Upper lobe of left lung (tissue), 6 donors: ENCODE measurements around the gene LIX1. TPM values are rescaled to one million over a fixed set of nuclear protein-coding genes. Genes with fewer than 3 reads are reported as not detected.
"Not testable (repeated sequence)": the region's sequence is repeated elsewhere in the genome, so short reads cannot be mapped to it uniquely, and the experiment has no call there.

Experiments used
- ATAC-seq, 2 donors: fragments of 200-7000 bp; cut with Tn5 transposase; one replicate each; pipeline ENCODE4 v1.9.1; 2022; ENCODE audit warnings: mild to moderate bottlenecking in 2 of 2, moderate library complexity in 2 of 2; ENCODE audit not compliant: low FRiP score in 2 of 2
- DNase-seq, 2 donors: peaks; one replicate each; pipeline ENCODE4 v3.0.0-alpha.2; 2019 to 2020
- H3K27ac ChIP-seq, 4 donors: fragments of 200-600 bp; sonication (generic); one replicate each; pipeline ENCODE4 v1.5.1; 2016 to 2019
- H3K27me3 ChIP-seq, 4 donors: fragments of 200-600 bp; sonication (generic); one replicate each; pipeline ENCODE4 v1.5.1; 2017 to 2019
- H3K36me3 ChIP-seq, 4 donors: fragments of 200-600 bp; sonication (generic); one replicate each; pipeline ENCODE4 v1.5.1; 2016 to 2019
- H3K4me1 ChIP-seq, 4 donors: fragments of 200-600 bp; sonication (generic); one replicate each; pipeline ENCODE4 v1.5.1; 2018 to 2019
- H3K4me3 ChIP-seq, 4 donors: fragments of 200-600 bp; sonication (generic); one replicate each; pipeline ENCODE4 v1.5.1; 2017 to 2019; ENCODE audit warnings: mild to moderate bottlenecking in 2 of 4, moderate library complexity in 1 of 4
- H3K9me3 ChIP-seq, 4 donors: fragments of 200-600 bp; sonication (generic); one replicate each; pipeline ENCODE4 v1.5.1; 2018 to 2019
- EP300 ChIP-seq, 4 donors: sonication (generic); formaldehyde crosslinking; IDR thresholded peaks; one replicate each; pipeline ENCODE4 v1.5.1; 2017; ENCODE audit warnings: antibody characterized with exemption in 4 of 4, control low read depth in 2 of 4
- POLR2A ChIP-seq, 4 donors: fragments of 450-650 bp; IDR thresholded peaks; one replicate each; pipeline ENCODE4 v1.5.1; 2016 to 2017; ENCODE audit warnings: antibody characterized with exemption in 4 of 4, mild to moderate bottlenecking in 2 of 4
- POLR2AphosphoS5 ChIP-seq, 2 donors: sonication (generic); formaldehyde crosslinking; IDR thresholded peaks; one replicate each; pipeline ENCODE4 v1.5.1; 2017; ENCODE audit warnings: antibody characterized with exemption in 2 of 2
- WGBS, 2 donors: methylation state at CpG; one replicate each; pipeline ENCODE4 v1.1.5; 2017 to 2018; 5-methylcytosine and 5-hydroxymethylcytosine counted together
- total RNA-seq, 6 donors: library from RNA; depleted of rRNA in 4 of 6; stranded (reverse); fragments of >200 nt in 4 of 6; gene quantifications; one replicate each; pipeline versions ENCODE4 v1.1.0 to v1.2.1, GENCODE V29; 2016 to 2021
- TF ChIP-seq, protein P1 (sequence below), 6 experiments: fragments of 450-650 bp in 4 of 6; fragments of 200-600 bp in 2 of 6; sonication (generic) in 2 of 6; IDR thresholded peaks; one replicate each; pipeline ENCODE4 v1.5.1; 2016 to 2019; ENCODE audit warnings: antibody characterized with exemption in 6 of 6
- donor health status: DM: no; HTN: no; CAD: no; lungs with moderate emphysema.
- donor health status: DM: no; HTN: yes; CAD: no; lungs with severe emphysema.

Gene LIX1
- total RNA-seq, 6 donors from 2014 or later = 0.54 TPM; not detected in 5

- Histone ChIP-seq H3K9me3 (no peaks in the 10 kb centered on the region), H3K27ac (no peak overlapping the region), H3K36me3 (no peaks in the 10 kb centered on the region), H3K4me3 (no peak overlapping the region), H3K4me1 (no peaks in the 10 kb centered on the region), H3K27me3 (no peaks in the 10 kb centered on the region)
- WGBS, 2 donors = 48 to 57% methylated on average over 3 of the region's 3 CpGs
- TF ChIP-seq, protein P1, sequence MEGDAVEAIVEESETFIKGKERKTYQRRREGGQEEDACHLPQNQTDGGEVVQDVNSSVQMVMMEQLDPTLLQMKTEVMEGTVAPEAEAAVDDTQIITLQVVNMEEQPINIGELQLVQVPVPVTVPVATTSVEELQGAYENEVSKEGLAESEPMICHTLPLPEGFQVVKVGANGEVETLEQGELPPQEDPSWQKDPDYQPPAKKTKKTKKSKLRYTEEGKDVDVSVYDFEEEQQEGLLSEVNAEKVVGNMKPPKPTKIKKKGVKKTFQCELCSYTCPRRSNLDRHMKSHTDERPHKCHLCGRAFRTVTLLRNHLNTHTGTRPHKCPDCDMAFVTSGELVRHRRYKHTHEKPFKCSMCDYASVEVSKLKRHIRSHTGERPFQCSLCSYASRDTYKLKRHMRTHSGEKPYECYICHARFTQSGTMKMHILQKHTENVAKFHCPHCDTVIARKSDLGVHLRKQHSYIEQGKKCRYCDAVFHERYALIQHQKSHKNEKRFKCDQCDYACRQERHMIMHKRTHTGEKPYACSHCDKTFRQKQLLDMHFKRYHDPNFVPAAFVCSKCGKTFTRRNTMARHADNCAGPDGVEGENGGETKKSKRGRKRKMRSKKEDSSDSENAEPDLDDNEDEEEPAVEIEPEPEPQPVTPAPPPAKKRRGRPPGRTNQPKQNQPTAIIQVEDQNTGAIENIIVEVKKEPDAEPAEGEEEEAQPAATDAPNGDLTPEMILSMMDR (IDR thresholded peaks at IDR 0.05) = no peak
- no peak for TF ChIP-seq EP300 (IDR thresholded peaks at IDR 0.05)
- no peak for TF ChIP-seq POLR2AphosphoS5 (IDR thresholded peaks at IDR 0.05)
- TF ChIP-seq POLR2A (IDR thresholded peaks at IDR 0.05) = no peak
- no peak for ATAC-seq
- DNase-seq = no peak
Measured at GRCh38 chr5:97148288-97148687, 5.9 kb upstream of the LIX1 start.

DNA sequence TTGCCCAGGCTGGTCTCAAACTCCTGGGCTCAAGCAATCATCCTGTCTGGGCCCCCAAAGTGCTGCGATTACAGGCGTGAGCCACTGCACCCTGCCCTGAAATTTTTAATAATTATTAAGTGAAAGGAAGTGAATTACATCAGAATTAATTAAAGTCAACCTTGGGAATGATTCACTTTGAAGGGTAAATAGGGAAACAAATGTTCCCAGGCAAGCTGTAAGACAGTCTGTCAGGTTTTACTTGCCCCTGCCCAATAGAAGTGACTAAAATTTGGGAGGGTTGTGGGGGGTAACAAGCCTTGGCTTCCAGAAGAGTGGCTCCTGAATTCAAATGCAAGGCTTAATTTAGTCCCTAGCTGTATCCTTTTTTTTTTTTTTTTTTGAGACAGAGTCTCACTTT, 1.3 kb upstream of the LIX1 start:
- Histone ChIP-seq H3K4me3 (no peak overlapping the region), H3K9me3 (no peaks in the 10 kb centered on the region), H3K27ac (no peak overlapping the region), H3K4me1 (no peaks in the 10 kb centered on the region), H3K27me3 (no peaks in the 10 kb centered on the region), H3K36me3 (no peaks in the 10 kb centered on the region)
- 98 to 100% methylated on average over 2 of the region's 2 CpGs for WGBS, 2 donors
- no peak for TF ChIP-seq POLR2AphosphoS5 (IDR thresholded peaks at IDR 0.05)
- ATAC-seq (no peak), DNase-seq (no peak)

GRCh38 chr5:97141539-97141938, 872 bp downstream of the LIX1 start:
- ATAC-seq (no peak), DNase-seq (no peak)
- TF ChIP-seq, protein P1 (IDR thresholded peaks at IDR 0.05) = no peak
- no peak for TF ChIP-seq EP300 (IDR thresholded peaks at IDR 0.05)
- Histone ChIP-seq H3K4me1 (no peaks in the 10 kb centered on the region), H3K9me3 (no peaks in the 10 kb centered on the region), H3K27ac (no peak overlapping the region), H3K4me3 (no peak overlapping the region), H3K27me3 (no peaks in the 10 kb centered on the region), H3K36me3 (no peaks in the 10 kb centered on the region)
- 51 to 65% methylated on average over 2 of the region's 2 CpGs for WGBS, 2 donors

DNA sequence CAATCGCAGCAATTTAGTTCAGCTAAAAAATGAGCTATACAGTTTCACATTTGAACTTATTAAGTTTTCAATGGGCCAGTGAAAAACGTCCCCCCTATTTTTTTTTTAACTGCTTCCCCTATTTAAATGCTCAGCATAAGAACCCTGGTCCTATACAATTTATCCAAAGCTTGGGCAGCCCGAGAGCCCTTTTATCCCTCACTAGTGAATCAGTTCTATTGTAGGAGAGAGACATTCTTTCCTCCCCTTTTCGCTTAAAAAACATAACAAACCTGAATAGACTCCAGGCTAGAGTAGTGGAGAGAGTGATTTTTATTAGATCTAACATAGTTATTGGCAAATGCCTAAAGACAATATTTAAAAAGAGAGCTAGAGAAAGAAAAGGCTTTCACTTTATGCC, 1.4 kb downstream of the LIX1 start:
- WGBS, 2 donors = 64% methylated on average over 4 of the region's 4 CpGs
- Histone ChIP-seq H3K4me3 (no peak overlapping the region), H3K27ac (no peak overlapping the region), H3K9me3 (no peaks in the 10 kb centered on the region), H3K27me3 (no peaks in the 10 kb centered on the region), H3K36me3 (no peaks in the 10 kb centered on the region), H3K4me1 (no peaks in the 10 kb centered on the region)
- ATAC-seq (no peak), DNase-seq (no peak)
- no peak for TF ChIP-seq EP300 (IDR thresholded peaks at IDR 0.05)

DNA sequence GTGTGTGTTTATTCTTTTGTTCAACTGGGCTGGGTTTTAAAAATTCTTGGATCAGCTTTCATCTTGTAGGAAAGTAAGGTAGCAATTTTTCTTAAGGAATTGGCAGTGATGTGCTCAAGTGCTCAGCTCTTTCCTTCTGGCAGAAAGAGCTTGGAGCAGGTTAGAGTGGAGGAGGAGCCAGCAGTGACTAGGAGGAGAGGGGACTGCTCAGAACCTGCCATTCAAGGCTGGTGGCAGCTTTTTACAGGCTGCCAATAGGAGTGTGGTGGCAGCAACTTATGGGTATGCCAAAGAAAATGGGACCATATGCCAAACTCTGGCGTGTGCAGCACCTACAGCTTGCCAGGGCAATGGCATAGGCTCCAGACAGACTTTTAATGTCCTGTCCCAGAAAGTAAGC, 2.2 kb downstream of the LIX1 start:
- 38 to 64% methylated on average over 1 of the region's 1 CpG for WGBS, 2 donors
- H3K9me3 ChIP-seq, H3K4me3 ChIP-seq, H3K27me3 ChIP-seq, H3K4me1 ChIP-seq, H3K36me3 ChIP-seq, H3K27ac ChIP-seq, ATAC-seq, DNase-seq: not testable (repeated sequence)

- WGBS, 2 donors = 74 to 76% methylated on average over 4 of the region's 4 CpGs
Measured at GRCh38 chr5:97136475-97136874, 5.9 kb downstream of the LIX1 start.

More at GRCh38 chr5:97136475-97136874, 5.9 kb downstream of the LIX1 start:
- Histone ChIP-seq H3K9me3 (no peaks in the 10 kb centered on the region), H3K36me3 (no peaks in the 10 kb centered on the region), H3K27me3 (no peaks in the 10 kb centered on the region), H3K27ac (no peak overlapping the region), H3K4me3 (no peak overlapping the region), H3K4me1 (no peaks in the 10 kb centered on the region)
- TF ChIP-seq POLR2A (IDR thresholded peaks at IDR 0.05) (no peak), POLR2AphosphoS5 (IDR thresholded peaks at IDR 0.05) (no peak), EP300 (IDR thresholded peaks at IDR 0.05) (no peak)
- TF ChIP-seq, protein P1 (IDR thresholded peaks at IDR 0.05) = no peak
- DNase-seq (no peak), ATAC-seq (no peak)
